B cell (primary cell): Measurements from ENCODE around the gene FAR2. TPM values are rescaled to one million over a fixed set of nuclear protein-coding genes. Genes with fewer than 3 reads are reported as not detected.

Experiments used
- ATAC-seq: fragments of 200-7000 bp; cut with Tn5 transposase; one replicate; pipeline ENCODE4 v1.10.0; 2021; ENCODE audit warnings: low read depth, mild to moderate bottlenecking, moderate number of reproducible peaks, moderate library complexity
- CTCF ChIA-PET: fragments of 350-600 bp; sonication (Branson Sonifier 250); formaldehyde crosslinking; loops from one replicate; lab custom pipeline; 2021; ENCODE audit warnings: antibody characterized with exemption, inconsistent platforms; lab: Charles Lee
- POLR2A ChIA-PET: fragments of 350-600 bp; sonication (Branson Sonifier 250); formaldehyde crosslinking; loops from one replicate; lab custom pipeline; 2021; ENCODE audit warnings: antibody characterized with exemption; lab: Charles Lee
- DNase-seq: peaks from one replicate; pipeline ENCODE4 v3.0.0; 2013
- H2AFZ ChIP-seq: 2 replicates; pipeline ENCODE4 v1.6.1; 2012; ENCODE audit warnings: mild to moderate bottlenecking, low read depth, low read length; ENCODE audit not compliant: insufficient read depth, poor library complexity, severe bottlenecking
- H3K27ac ChIP-seq, 2 donors: 1 replicate in 1 of 2; 2 replicates in 1 of 2; pipeline ENCODE4 v1.5.1; 2012 to 2013; ENCODE audit warnings: low read length in 2 of 2, mild to moderate bottlenecking in 2 of 2, moderate library complexity in 1 of 2
- H3K27me3 ChIP-seq, 4 experiments: fragments of 200-600 bp in 1 of 4; sonication (generic) in 1 of 4; replicated peaks in 1 of 4; 1 replicate in 2 of 4; 2 replicates in 2 of 4; pipeline versions ENCODE4 v1.6.1 to v1.7.0; 2013 to 2016; ENCODE audit warnings: low read length in 3 of 4, mild to moderate bottlenecking in 2 of 4, mixed read lengths in 1 of 4, moderate library complexity in 1 of 4; ENCODE audit not compliant: insufficient read depth in 4 of 4, control insufficient read depth in 3 of 4; ENCODE audit errors: control extremely low read depth in 1 of 4
- H3K36me3 ChIP-seq, 2 experiments: replicated peaks in 1 of 2; 1 replicate in 1 of 2; 2 replicates in 1 of 2; pipeline versions ENCODE4 v1.6.1 to v1.7.1; 2013; ENCODE audit warnings: low read length in 1 of 2; ENCODE audit not compliant: insufficient read depth in 2 of 2, control insufficient read depth in 1 of 2; ENCODE audit errors: control extremely low read depth in 1 of 2, extremely low read depth in 1 of 2
- H3K4me1 ChIP-seq, 2 donors: fragments of 200-600 bp in 1 of 2; sonication (generic) in 1 of 2; 1 replicate in 1 of 2; 2 replicates in 1 of 2; pipeline versions ENCODE4 v1.5.1 to v1.6.1; 2013 to 2017; ENCODE audit warnings: low read length in 2 of 2; ENCODE audit not compliant: control insufficient read depth in 2 of 2, insufficient read depth in 2 of 2
- H3K4me2 ChIP-seq: replicated peaks from 2 replicates; pipeline ENCODE3; 2012; ENCODE audit warnings: mild to moderate bottlenecking, low read depth, low read length; ENCODE audit not compliant: poor library complexity, severe bottlenecking
- H3K4me3 ChIP-seq, 5 experiments: fragments of 200-600 bp in 1 of 5; sonication (generic) in 1 of 5; 1 replicate in 3 of 5; 2 replicates in 2 of 5; pipeline versions ENCODE4 v1.5.1 to v1.7.0; 2011 to 2016; ENCODE audit warnings: low read length in 4 of 5, mild to moderate bottlenecking in 4 of 5, low read depth in 2 of 5, control low read depth in 1 of 5, moderate library complexity in 1 of 5; ENCODE audit not compliant: insufficient read depth in 1 of 5; ENCODE audit errors: control extremely low read depth in 1 of 5, extremely low read depth in 1 of 5
- H3K79me2 ChIP-seq: fragments of 200-600 bp; sonication (generic); one replicate; pipeline ENCODE4 v1.6.0; 2016; ENCODE audit warnings: low read length; ENCODE audit not compliant: control insufficient read depth, insufficient read depth
- H3K9ac ChIP-seq: fragments of 200-600 bp; sonication (generic); 2 replicates; pipeline ENCODE4 v1.6.1; 2017; ENCODE audit warnings: mild to moderate bottlenecking, low read length, moderate library complexity
- H3K9me3 ChIP-seq, 3 donors: one replicate each; pipeline versions ENCODE4 v1.6.1 to v1.7.1; 2013; ENCODE audit warnings: low read length in 2 of 3; ENCODE audit not compliant: control insufficient read depth in 2 of 3, insufficient read depth in 1 of 3; ENCODE audit errors: control extremely low read depth in 1 of 3
- H4K20me1 ChIP-seq: 2 replicates; pipeline ENCODE4 v1.6.0; 2012; ENCODE audit warnings: mild to moderate bottlenecking, low read length; ENCODE audit not compliant: insufficient read depth, control insufficient read depth, poor library complexity, severe bottlenecking
- H3K27ac Mint-ChIP-seq: one replicate; pipeline ENCODE4 v1.8.0; 2021; ENCODE audit warnings: mixed read lengths
- H3K27me3 Mint-ChIP-seq: one replicate; pipeline ENCODE4 v1.8.0; 2021; ENCODE audit warnings: mixed read lengths
- H3K4me1 Mint-ChIP-seq: one replicate; pipeline ENCODE4 v1.8.0; 2021; ENCODE audit warnings: mixed read lengths
- H3K4me3 Mint-ChIP-seq: one replicate; pipeline ENCODE4 v1.8.0; 2021; ENCODE audit warnings: mixed read lengths
- H3K9me3 Mint-ChIP-seq: one replicate; pipeline ENCODE4 v1.8.0; 2022; ENCODE audit warnings: mixed read lengths; ENCODE audit not compliant: insufficient read depth
- CTCF ChIP-seq: fragments of 200-600 bp; IDR thresholded peaks from one replicate; pipeline ENCODE4 v1.8.0; 2022; ENCODE audit warnings: antibody characterized with exemption, mild to moderate bottlenecking
- EZH2 ChIP-seq: IDR thresholded peaks from 2 replicates; pipeline ENCODE4 v1.6.1; 2012; ENCODE audit warnings: borderline replicate concordance, low read depth, mild to moderate bottlenecking, moderate library complexity, low read length; ENCODE audit not compliant: insufficient read depth, poor library complexity, severe bottlenecking
- WGBS: methylation state at CpG from one replicate; pipeline ENCODE4 v1.1.5; 2013; ENCODE audit warnings: missing lambda C conversion rate; ENCODE audit not compliant: insufficient coverage; 5-methylcytosine and 5-hydroxymethylcytosine counted together
- intact Hi-C: fragments of 100-400 bp; cut with micrococcal nuclease; formaldehyde crosslinking; loops from one replicate; pipeline ENCODE4 v1.10.0; 2022
- polyA plus RNA-seq: library from polyadenylated mRNA; depleted of rRNA; stranded (reverse); fragments of >200 nt; gene quantifications from 2 replicates; pipeline ENCODE4 v1.2.3, GENCODE V29; 2012
- total RNA-seq, 2 donors: library from RNA; stranded (reverse); fragments of 120-200 nt in 1 of 2; gene quantifications; 1 replicate in 1 of 2; 2 replicates in 1 of 2; pipeline versions ENCODE4 v1.2.3 to v1.2.4, GENCODE V29; 2013 to 2022

FAR2 gene
- total and polyA plus RNA-seq, 2 donors (not counting 1 experiment from before 2014, with no cell fraction given), result 0.39 TPM; not detected in 1

GRCh38 chr12:29245246-29245645 lies 96.2 kb downstream of the FAR2 start:
- H3K4me1 ChIP-seq, result no peaks in the 10 kb centered on the region
- WGBS, result 100% methylated on average over 1 of the region's 3 CpGs
- H3K27me3 ChIP-seq, result no peaks in the 10 kb centered on the region
- H3K27ac ChIP-seq, result no peak overlapping the region
- Mint-ChIP-seq H3K4me1 (no peaks in the 10 kb centered on the region), H3K27me3 (no peaks in the 10 kb centered on the region), H3K9me3 (no peaks in the 10 kb centered on the region), H3K4me3 (no peak overlapping the region), H3K27ac (no peak overlapping the region)
- ChIA-PET CTCF (no interaction called here), POLR2A (no interaction called here)
- no peaks in the 10 kb centered on the region for H4K20me1 ChIP-seq
- DNase-seq (no peak), ATAC-seq (no peak)
- no peak overlapping the region for H3K4me2 ChIP-seq
- H2AFZ ChIP-seq, result no peak overlapping the region
- intact Hi-C loops, result no loop called here
- peaks cover 0 to 7% (median 0%) of the 10 kb centered on the region in 3 donors for H3K9me3 ChIP-seq
- no peaks in the 10 kb centered on the region for H3K36me3 ChIP-seq
- no peaks in the 10 kb centered on the region for H3K79me2 ChIP-seq
- TF ChIP-seq EZH2, result no peak
- TF ChIP-seq CTCF, result no peak
- no peak overlapping the region for H3K9ac ChIP-seq
- no peak overlapping the region for H3K4me3 ChIP-seq

- H3K27ac Mint-ChIP-seq, result no peak overlapping the region
Measured at GRCh38 chr12:29249930-29250329, 100.9 kb downstream of the FAR2 start.

More at GRCh38 chr12:29249930-29250329, 100.9 kb downstream of the FAR2 start:
- intact Hi-C loops, result no loop called here
- TF ChIP-seq CTCF (no peak), EZH2 (no peak)
- Histone ChIP-seq H4K20me1 (no peaks in the 10 kb centered on the region), H3K4me2 (no peak overlapping the region), H3K9me3 (peaks cover 0 to 7% (median 0%) of the 10 kb centered on the region in 3 donors), H3K9ac (no peak overlapping the region), H3K27ac (no peak overlapping the region), H3K27me3 (no peaks in the 10 kb centered on the region), H3K4me1 (no peaks in the 10 kb centered on the region), H3K79me2 (no peaks in the 10 kb centered on the region), H2AFZ (no peak overlapping the region), H3K36me3 (no peaks in the 10 kb centered on the region), H3K4me3 (no peak overlapping the region)
- CTCF ChIA-PET, result no interaction called here
- no peaks in the 10 kb centered on the region for H3K9me3 Mint-ChIP-seq
- POLR2A ChIA-PET, result no interaction called here
- no peak for ATAC-seq
- WGBS, result no CpG with 5 or more reads among the region's 2 CpGs
- H3K4me1 Mint-ChIP-seq, result no peaks in the 10 kb centered on the region
- no peak overlapping the region for H3K4me3 Mint-ChIP-seq
- DNase-seq, result no peak
- no peaks in the 10 kb centered on the region for H3K27me3 Mint-ChIP-seq
